BLaER1 (cell line): ENCODE data around the gene SPDYA.

Experiments used
- H3K27ac ChIP-seq: shearing (Covaris generic); formaldehyde crosslinking; 2 replicates; pipeline ENCODE4 v1.8.1; 2022
- H3K27me3 ChIP-seq: shearing (Covaris generic); formaldehyde crosslinking; 2 replicates; pipeline ENCODE4 v1.8.1; 2022
- H3K36me3 ChIP-seq: shearing (Covaris generic); formaldehyde crosslinking; 2 replicates; pipeline ENCODE4 v1.8.1; 2022
- H3K4me1 ChIP-seq: shearing (Covaris generic); formaldehyde crosslinking; 2 replicates; pipeline ENCODE4 v1.8.1; 2022
- H3K4me2 ChIP-seq: shearing (Covaris generic); formaldehyde crosslinking; 2 replicates; pipeline ENCODE4 v1.8.1; 2022
- H3K4me3 ChIP-seq: shearing (Covaris generic); formaldehyde crosslinking; 2 replicates; pipeline ENCODE4 v1.8.1; 2022
- H3K9ac ChIP-seq: shearing (Covaris generic); formaldehyde crosslinking; 2 replicates; pipeline ENCODE4 v1.8.1; 2022
- H3K9me3 ChIP-seq: shearing (Covaris generic); formaldehyde crosslinking; 2 replicates; pipeline ENCODE4 v1.8.1; 2022
- H4K20me1 ChIP-seq: shearing (Covaris generic); formaldehyde crosslinking; 2 replicates; pipeline ENCODE4 v1.8.1; 2022
- Cebpa-rat ChIP-seq: shearing (Covaris generic); IDR thresholded peaks from 2 replicates; pipeline ENCODE4 v1.8.1; 2022

SPDYA gene

GRCh38 chr2:28810384-28811285 is at the start of gene SPDYA:
Gene SPDYA (plus strand): TSS chr2:28810834. CDS start chr2:28816015, 5,181 bp downstream.
- Histone ChIP-seq H3K4me3 (peak within 1 kb of the TSS; percentile 36; the same call in 1 of the 2 replicates), H3K4me2 (peak within 1 kb of the TSS; percentile 29), H3K9ac (no peak within 1 kb of the TSS), H3K36me3 (peaks cover 31% of the 10 kb centered on the region), H4K20me1 (no peaks in the 10 kb centered on the region), H3K27ac (no peak within 1 kb of the TSS), H3K27me3 (no peaks in the 10 kb centered on the region), H3K9me3 (peaks cover 16% of the 10 kb centered on the region), H3K4me1 (peaks cover 9% of the 10 kb centered on the region; the same call in 1 of the 2 replicates)
- TF ChIP-seq Cebpa-rat, result no peak

- Histone ChIP-seq H3K36me3 (peaks cover 58% of the 10 kb centered on the region), H3K9me3 (no peaks in the 10 kb centered on the region), H3K27me3 (no peaks in the 10 kb centered on the region), H3K4me3 (no peak overlapping the region), H4K20me1 (peaks cover 100% of the 10 kb centered on the region), H3K4me1 (peaks cover 18% of the 10 kb centered on the region), H3K4me2 (no peak overlapping the region), H3K9ac (no peak overlapping the region), H3K27ac (no peak overlapping the region)
- TF ChIP-seq Cebpa-rat, result no peak
Measured at GRCh38 chr2:28761420-28761819, 49.2 kb upstream of the SPDYA start.

- peaks cover 12% of the 10 kb centered on the region for H3K9me3 ChIP-seq
- H3K4me3 ChIP-seq, result no peak overlapping the region
- H3K36me3 ChIP-seq, result peaks cover 42% of the 10 kb centered on the region
- H3K4me1 ChIP-seq, result peaks cover 13% of the 10 kb centered on the region
- H3K9ac ChIP-seq, result no peak overlapping the region
- H3K4me2 ChIP-seq, result no peak overlapping the region
- no peak overlapping the region for H3K27ac ChIP-seq
- peaks cover 100% of the 10 kb centered on the region for H4K20me1 ChIP-seq
- H3K27me3 ChIP-seq, result no peaks in the 10 kb centered on the region
- no peak for TF ChIP-seq Cebpa-rat
Measured at GRCh38 chr2:28764909-28765711, 45.5 kb upstream of the SPDYA start.

GRCh38 chr2:28766070-28766469 is 44.6 kb upstream of the SPDYA start:
- no peak overlapping the region for H3K4me3 ChIP-seq
- no peak overlapping the region for H3K4me2 ChIP-seq
- H3K27me3 ChIP-seq, result no peaks in the 10 kb centered on the region
- peaks cover 12% of the 10 kb centered on the region for H3K9me3 ChIP-seq
- no peak overlapping the region for H3K27ac ChIP-seq
- H3K4me1 ChIP-seq, result peaks cover 17% of the 10 kb centered on the region
- peaks cover 100% of the 10 kb centered on the region for H4K20me1 ChIP-seq
- no peak for TF ChIP-seq Cebpa-rat
- H3K9ac ChIP-seq, result no peak overlapping the region
- H3K36me3 ChIP-seq, result peaks cover 34% of the 10 kb centered on the region

GRCh38 chr2:28767337-28767736 is 43.3 kb upstream of the SPDYA start:
- Histone ChIP-seq H3K27me3 (no peaks in the 10 kb centered on the region), H4K20me1 (peaks cover 100% of the 10 kb centered on the region), H3K27ac (no peak overlapping the region), H3K4me1 (peaks cover 20% of the 10 kb centered on the region), H3K4me3 (no peak overlapping the region), H3K9me3 (peaks cover 12% of the 10 kb centered on the region), H3K9ac (no peak overlapping the region), H3K36me3 (peaks cover 24% of the 10 kb centered on the region; the same call in 1 of the 2 replicates), H3K4me2 (no peak overlapping the region)
- no peak for TF ChIP-seq Cebpa-rat

GRCh38 chr2:28768422-28768821 is 42.2 kb upstream of the SPDYA start:
- TF ChIP-seq Cebpa-rat, result no peak
- Histone ChIP-seq H3K9me3 (peaks cover 12% of the 10 kb centered on the region), H3K4me2 (no peak overlapping the region), H3K9ac (no peak overlapping the region), H4K20me1 (peaks cover 100% of the 10 kb centered on the region), H3K4me1 (peaks cover 20% of the 10 kb centered on the region), H3K27ac (no peak overlapping the region), H3K27me3 (no peaks in the 10 kb centered on the region), H3K36me3 (peaks cover 14% of the 10 kb centered on the region; the same call in 1 of the 2 replicates), H3K4me3 (no peak overlapping the region)

GRCh38 chr2:28768952-28769351 is 41.7 kb upstream of the SPDYA start:
- H3K4me1 ChIP-seq, result peaks cover 20% of the 10 kb centered on the region
- H3K9me3 ChIP-seq, result peaks cover 12% of the 10 kb centered on the region
- peaks cover 9% of the 10 kb centered on the region; the same call in 1 of the 2 replicates for H3K36me3 ChIP-seq
- H3K9ac ChIP-seq, result no peak overlapping the region
- no peak overlapping the region for H3K4me2 ChIP-seq
- no peaks in the 10 kb centered on the region for H3K27me3 ChIP-seq
- TF ChIP-seq Cebpa-rat, result no peak
- H3K4me3 ChIP-seq, result no peak overlapping the region
- H3K27ac ChIP-seq, result no peak overlapping the region
- peaks cover 100% of the 10 kb centered on the region for H4K20me1 ChIP-seq

- H3K9ac ChIP-seq, result no peak overlapping the region
- H3K9me3 ChIP-seq, result peaks cover 11% of the 10 kb centered on the region
- TF ChIP-seq Cebpa-rat, result no peak
- H3K4me3 ChIP-seq, result no peak overlapping the region
- H3K27me3 ChIP-seq, result no peaks in the 10 kb centered on the region
- 0 out of 2 replicates have a peak overlapping the region, but pooled peaks have one; percentile 17 for H3K4me2 ChIP-seq
- H3K36me3 ChIP-seq, result peaks cover 27% of the 10 kb centered on the region
- peaks cover 100% of the 10 kb centered on the region for H4K20me1 ChIP-seq
- no peak overlapping the region for H3K27ac ChIP-seq
- H3K4me1 ChIP-seq, result peaks cover 35% of the 10 kb centered on the region
Measured at GRCh38 chr2:28772351-28772750, 38.3 kb upstream of the SPDYA start.

GRCh38 chr2:28776471-28776870 is 34.2 kb upstream of the SPDYA start:
- no peaks in the 10 kb centered on the region for H3K9me3 ChIP-seq
- no peaks in the 10 kb centered on the region for H3K27me3 ChIP-seq
- H3K36me3 ChIP-seq, result peaks cover 56% of the 10 kb centered on the region
- H3K9ac ChIP-seq, result no peak overlapping the region
- no peak overlapping the region for H3K4me2 ChIP-seq
- H3K27ac ChIP-seq, result no peak overlapping the region
- no peak for TF ChIP-seq Cebpa-rat
- peaks cover 15% of the 10 kb centered on the region for H3K4me1 ChIP-seq
- peaks cover 96% of the 10 kb centered on the region for H4K20me1 ChIP-seq
- no peak overlapping the region for H3K4me3 ChIP-seq
